ENCODE data around the gene MAFB.

MAFB gene

DNA sequence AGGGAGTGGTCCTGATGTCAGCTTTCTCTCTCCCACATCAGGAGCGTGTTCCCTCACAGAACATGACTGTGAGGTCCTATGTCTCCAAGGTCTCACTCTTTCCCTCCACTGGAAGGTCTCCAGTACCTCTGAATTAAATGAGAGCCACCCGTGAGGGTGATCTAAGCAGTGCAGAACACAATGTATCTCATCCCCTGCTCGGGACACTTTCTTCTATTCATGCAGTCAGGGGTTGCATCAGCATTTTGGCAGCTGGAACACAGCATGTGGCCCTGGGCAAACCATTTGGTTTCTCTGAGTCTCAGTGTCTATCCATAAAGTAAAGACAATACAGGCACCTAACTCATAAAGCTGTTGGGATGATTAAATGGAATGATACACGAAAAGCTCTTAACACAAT is 34.2 kb downstream of the MAFB start:
- TF ChIP-seq, protein P1, sequence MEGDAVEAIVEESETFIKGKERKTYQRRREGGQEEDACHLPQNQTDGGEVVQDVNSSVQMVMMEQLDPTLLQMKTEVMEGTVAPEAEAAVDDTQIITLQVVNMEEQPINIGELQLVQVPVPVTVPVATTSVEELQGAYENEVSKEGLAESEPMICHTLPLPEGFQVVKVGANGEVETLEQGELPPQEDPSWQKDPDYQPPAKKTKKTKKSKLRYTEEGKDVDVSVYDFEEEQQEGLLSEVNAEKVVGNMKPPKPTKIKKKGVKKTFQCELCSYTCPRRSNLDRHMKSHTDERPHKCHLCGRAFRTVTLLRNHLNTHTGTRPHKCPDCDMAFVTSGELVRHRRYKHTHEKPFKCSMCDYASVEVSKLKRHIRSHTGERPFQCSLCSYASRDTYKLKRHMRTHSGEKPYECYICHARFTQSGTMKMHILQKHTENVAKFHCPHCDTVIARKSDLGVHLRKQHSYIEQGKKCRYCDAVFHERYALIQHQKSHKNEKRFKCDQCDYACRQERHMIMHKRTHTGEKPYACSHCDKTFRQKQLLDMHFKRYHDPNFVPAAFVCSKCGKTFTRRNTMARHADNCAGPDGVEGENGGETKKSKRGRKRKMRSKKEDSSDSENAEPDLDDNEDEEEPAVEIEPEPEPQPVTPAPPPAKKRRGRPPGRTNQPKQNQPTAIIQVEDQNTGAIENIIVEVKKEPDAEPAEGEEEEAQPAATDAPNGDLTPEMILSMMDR (IDR thresholded peaks at IDR 0.05; ENCODE audit: low read depth, low read length): no peak
- no peak overlapping the region for H3K4me3 ChIP-seq (replicated peaks in 1 of 2; ENCODE audit: low read depth in 2 of 2, low read length in 2 of 2)
- peak; percentile 22 to 44 for DNase-seq (ENCODE audit: low read depth in 2 of 2)

GRCh38 chr20:40652441-40652987 is 36.5 kb downstream of the MAFB start:
- H3K4me3 ChIP-seq (replicated peaks in 1 of 2; ENCODE audit: low read depth in 2 of 2, low read length in 2 of 2): no peak overlapping the region
- DNase-seq (ENCODE audit: low read depth in 2 of 2): no peak
- TF ChIP-seq, protein P1 (IDR thresholded peaks at IDR 0.05; ENCODE audit: low read depth, low read length): no peak

- no peak overlapping the region for H3K4me3 ChIP-seq (replicated peaks in 1 of 2; ENCODE audit: low read depth in 2 of 2, low read length in 2 of 2)
- DNase-seq (ENCODE audit: low read depth in 2 of 2): peak; percentile 38 to 70
- TF ChIP-seq, protein P1 (IDR thresholded peaks at IDR 0.05; ENCODE audit: low read depth, low read length): no peak
These were observed 37.9 kb downstream of the MAFB start for GRCh38 chr20:40651151-40651550.

- no peak overlapping the region for H3K4me3 ChIP-seq (replicated peaks in 1 of 2; ENCODE audit: low read depth in 2 of 2, low read length in 2 of 2)
- TF ChIP-seq, protein P1 (IDR thresholded peaks at IDR 0.05; ENCODE audit: low read depth, low read length): no peak
- DNase-seq (ENCODE audit: low read depth in 2 of 2): peak in 1 of 2 donors; percentile 24
These were observed 38.3 kb downstream of the MAFB start for GRCh38 chr20:40650707-40651106.

DNA sequence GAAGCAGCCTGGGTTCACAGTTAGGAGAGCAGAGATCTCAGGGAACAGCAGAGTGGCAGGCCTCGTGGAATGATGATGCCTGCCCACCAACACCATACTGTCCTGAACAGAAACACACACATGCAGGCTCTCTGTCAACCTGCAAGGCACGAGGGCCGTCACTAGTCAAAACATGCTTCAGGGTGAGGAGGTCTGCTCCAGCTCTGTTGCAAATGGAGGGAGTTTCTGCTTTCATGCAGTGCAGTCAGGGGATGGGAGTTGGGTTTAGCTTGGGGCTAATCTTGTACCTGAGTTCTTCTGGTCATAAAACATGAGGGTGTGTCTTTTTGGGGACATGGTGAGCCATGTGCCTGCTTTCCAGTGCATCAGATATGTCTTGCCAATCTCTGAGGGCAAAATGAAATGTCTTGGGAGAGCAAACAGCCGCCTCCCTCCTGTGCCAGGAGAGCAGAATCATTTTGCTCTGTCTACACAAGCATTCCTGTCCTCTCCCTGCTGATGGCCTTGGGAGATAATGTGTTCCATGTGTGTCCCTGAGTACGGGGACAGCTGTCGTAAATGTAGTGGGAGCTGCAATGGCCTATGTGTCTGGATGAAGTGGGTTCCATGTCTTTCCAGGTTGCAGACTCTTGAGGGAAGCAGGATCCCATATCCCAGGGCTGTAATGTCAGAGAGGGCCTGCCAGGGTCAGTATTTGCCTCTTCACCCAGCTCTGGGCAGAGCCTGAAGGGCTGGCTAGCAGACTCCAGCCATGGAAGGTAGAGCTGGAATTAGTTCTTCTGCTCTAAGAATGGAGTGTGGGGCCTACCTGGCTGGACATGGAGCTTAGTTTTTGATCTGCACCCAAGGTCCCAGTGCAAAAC is 40.6 kb downstream of the MAFB start:
- TF ChIP-seq, protein P1 (IDR thresholded peaks at IDR 0.05; ENCODE audit: low read depth, low read length): no peak
- DNase-seq (ENCODE audit: low read depth in 2 of 2): no peak
- no peak overlapping the region for H3K4me3 ChIP-seq (replicated peaks in 1 of 2; ENCODE audit: low read depth in 2 of 2, low read length in 2 of 2)

- no peak for DNase-seq (ENCODE audit: low read depth in 2 of 2)
- TF ChIP-seq, protein P1 (IDR thresholded peaks at IDR 0.05; ENCODE audit: low read depth, low read length): no peak
- no peak overlapping the region for H3K4me3 ChIP-seq (replicated peaks in 1 of 2; ENCODE audit: low read depth in 2 of 2, low read length in 2 of 2)
These were observed 42.2 kb downstream of the MAFB start for GRCh38 chr20:40646813-40647212.
